ENCODE data around the gene ANXA3. TPM values are rescaled to one million over a fixed set of nuclear protein-coding genes. Genes with fewer than 3 reads are reported as not detected.
"Not testable (repeated sequence)": the region's sequence is repeated elsewhere in the genome, so short reads cannot be mapped to it uniquely, and the experiment has no call there.

The ANXA3 gene
- total RNA-seq, 1 experiment from 2014 or later, result 102 TPM

DNA sequence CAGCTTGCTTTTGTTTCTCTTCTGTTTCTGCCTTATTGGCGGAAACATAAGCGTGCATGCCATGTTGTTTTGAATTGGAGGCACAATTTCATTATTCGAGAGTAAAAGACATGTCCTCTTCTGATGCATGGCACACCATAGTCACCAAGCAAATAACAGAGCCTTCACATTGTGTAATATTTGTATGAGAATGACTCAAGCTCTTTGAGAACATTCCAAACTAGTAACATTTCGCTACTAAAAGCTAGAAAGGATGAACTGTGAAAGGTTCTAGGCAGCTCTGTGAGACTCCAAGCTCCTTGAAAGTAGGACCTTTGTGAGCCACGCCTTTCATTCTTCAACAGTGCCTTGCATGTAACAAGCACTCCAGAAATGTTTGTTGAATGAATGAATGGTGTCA lies 9.2 kb upstream of the ANXA3 start:
- DNase-seq (ENCODE audit: low read depth), result peak; percentile 45

GRCh38 chr4:78543424-78544125 lies 8.0 kb upstream of the ANXA3 start:
- no peak for DNase-seq (ENCODE audit: low read depth)

DNA sequence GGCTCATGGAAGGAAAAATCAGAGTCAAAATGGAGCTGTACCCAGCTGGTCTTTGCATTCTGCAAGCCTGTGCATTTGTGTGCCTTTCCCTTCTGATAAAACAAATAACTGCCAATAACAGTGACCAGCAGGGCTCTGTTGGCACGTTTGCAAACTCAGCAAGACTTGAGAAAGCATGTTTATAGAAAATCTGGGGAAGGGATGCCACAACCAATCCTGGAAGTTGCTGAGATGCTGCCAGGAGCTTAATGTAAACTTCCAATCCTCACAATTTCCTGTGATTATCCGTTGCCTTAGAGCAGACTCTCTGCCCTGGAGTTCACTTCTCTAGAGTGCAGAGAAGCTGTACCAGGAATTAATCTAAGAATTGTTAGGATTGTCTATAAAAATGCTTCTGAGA lies 6.9 kb upstream of the ANXA3 start:
- no peak for DNase-seq (ENCODE audit: low read depth)

GRCh38 chr4:78545275-78546246 lies 6.0 kb upstream of the ANXA3 start:
- DNase-seq (ENCODE audit: low read depth), result peak; percentile 47

DNA sequence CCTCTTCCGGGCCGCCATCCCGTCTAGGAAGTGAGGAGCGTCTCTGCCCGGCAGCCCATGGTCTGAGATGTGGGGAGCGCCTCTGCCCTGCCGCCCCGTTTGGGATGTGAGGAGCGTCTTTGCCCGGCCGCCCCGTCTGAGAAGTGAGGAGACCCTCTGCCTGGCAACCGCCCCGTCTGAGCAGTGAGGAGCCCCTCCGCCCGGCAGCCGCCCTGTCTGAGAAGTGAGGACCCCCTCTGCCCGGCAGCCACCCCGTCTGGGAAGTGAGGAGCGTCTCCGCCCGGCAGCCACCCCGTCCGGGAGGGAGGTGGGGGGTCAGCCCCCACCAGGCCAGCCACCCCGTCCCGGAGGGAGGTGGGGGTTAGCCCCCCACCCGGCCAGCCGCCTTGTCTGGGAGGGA lies 3.7 kb upstream of the ANXA3 start:
- DNase-seq (ENCODE audit: low read depth), result not testable (repeated sequence)

DNA sequence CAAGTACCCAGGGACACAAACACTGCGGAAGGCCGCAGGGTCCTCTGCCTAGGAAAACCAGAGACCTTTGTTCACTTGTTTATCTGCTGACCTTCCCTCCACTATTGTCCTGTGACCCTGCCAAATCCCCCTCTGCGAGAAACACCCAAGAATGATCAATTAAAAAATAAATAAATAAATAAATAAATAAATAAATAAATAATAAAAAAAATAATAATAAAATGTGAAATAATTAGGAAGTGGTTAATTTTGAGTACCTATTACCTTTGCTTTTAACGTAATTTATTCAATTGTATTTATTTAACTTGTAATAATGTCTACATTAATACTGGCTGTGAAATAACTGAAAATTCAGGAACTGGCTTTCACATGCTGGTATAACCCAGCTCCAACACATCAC lies 2.7 kb upstream of the ANXA3 start:
- not testable (repeated sequence) for DNase-seq (ENCODE audit: low read depth)

DNA sequence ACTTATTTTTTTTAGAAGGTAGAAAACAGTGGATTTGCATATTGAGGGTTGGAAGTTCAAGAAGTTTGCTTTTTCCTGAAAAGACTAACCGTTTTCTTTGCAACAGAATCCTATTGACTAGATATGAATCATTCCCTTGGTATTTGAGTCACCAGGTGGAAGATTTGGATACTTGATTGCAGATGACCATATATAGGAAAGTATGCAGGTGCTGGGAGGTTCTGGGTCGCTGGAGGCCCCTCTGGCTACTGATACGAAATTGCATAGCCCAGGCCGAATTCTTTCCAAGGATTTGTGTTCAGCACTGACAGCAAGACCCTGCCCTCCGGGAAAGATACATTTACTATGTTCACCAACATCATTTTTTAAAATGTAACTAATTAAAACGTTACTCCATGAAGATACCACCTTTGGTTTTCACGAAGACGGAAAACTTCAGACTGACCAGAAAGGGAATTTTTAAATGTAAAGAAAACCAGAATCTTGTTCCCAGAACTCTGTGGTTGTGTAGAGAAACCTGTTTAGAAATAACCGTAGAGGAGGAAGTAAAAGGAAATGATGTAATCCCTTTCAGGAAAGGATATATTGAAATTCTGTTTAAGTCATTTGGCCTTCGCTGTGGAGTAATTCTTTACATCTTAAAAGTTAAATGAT lies 946 bp downstream of the ANXA3 start:
- DNase-seq (ENCODE audit: low read depth), result peak; percentile 81

DNA sequence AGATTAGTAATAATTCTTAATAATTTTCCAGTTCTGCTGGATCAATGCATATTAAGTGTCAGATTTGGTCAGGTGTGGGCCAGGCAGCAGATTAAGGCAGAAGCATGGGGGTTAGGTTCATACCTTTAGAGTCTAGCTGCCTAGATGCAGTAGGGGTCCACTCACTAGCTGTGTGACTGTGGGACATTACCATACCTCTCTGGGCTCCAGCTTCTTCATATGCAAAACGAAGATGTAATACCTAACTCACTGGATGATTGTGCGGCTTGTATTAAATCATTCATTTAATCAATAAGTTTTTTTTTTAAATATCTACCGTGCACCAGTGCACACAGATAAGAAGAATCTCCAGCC lies 1.4 kb downstream of the ANXA3 start:
- DNase-seq (ENCODE audit: low read depth), result no peak

- DNase-seq (ENCODE audit: low read depth), result no peak
These were observed 2.0 kb downstream of the ANXA3 start for GRCh38 chr4:78553529-78554060.

- DNase-seq (ENCODE audit: low read depth), result no peak
These were observed 5.1 kb downstream of the ANXA3 start for GRCh38 chr4:78556665-78557064.

GRCh38 chr4:78557841-78558240 lies 6.3 kb downstream of the ANXA3 start:
- DNase-seq (ENCODE audit: low read depth), result no peak

DNA sequence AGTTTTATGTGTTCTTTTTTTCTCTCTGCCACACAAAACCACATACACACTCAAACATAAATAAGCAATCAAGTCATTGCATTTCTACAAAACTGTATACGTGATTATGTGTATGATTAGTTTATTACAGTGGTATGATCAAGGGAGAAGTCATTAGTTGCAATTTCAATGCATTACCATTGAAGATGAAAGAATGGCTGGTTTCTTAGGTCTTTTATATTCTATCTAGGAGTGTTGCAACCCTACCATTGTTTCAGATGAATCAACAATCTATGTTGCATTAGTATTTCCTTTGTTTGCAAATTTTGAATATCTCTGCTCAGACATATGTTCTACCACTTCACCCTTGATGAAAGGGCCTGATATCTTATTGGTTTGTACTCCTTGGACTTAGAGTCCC lies 6.8 kb downstream of the ANXA3 start:
- no peak for DNase-seq (ENCODE audit: low read depth)

- peak; percentile 84 for DNase-seq (ENCODE audit: low read depth)
These were observed 8.9 kb downstream of the ANXA3 start for GRCh38 chr4:78560296-78560963.

- no peak for DNase-seq (ENCODE audit: low read depth)
These were observed 10.1 kb downstream of the ANXA3 start for GRCh38 chr4:78561677-78562076.

DNA sequence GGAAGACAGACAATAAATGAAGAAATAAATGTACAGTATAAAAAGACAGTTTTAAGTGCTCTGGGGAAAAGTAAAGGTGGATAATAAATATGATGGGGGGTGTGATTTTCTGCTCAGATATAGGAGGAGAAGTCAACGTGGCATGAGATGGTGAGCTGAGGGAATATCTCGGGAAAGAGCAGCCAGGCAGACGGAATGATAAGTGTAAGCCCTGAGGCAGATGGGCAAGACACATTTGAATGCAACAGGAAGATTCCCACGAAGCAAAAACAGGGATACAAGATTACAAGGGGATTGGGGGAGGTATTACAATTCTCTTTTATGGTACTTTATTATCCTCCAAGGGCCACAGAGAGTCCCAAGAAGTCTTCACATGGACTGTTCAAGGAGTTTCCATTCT lies 11.1 kb downstream of the ANXA3 start:
- DNase-seq (ENCODE audit: low read depth), result no peak

GRCh38 chr4:78565971-78566372 lies 14.4 kb downstream of the ANXA3 start:
- DNase-seq (ENCODE audit: low read depth), result peak; percentile 78

DNA sequence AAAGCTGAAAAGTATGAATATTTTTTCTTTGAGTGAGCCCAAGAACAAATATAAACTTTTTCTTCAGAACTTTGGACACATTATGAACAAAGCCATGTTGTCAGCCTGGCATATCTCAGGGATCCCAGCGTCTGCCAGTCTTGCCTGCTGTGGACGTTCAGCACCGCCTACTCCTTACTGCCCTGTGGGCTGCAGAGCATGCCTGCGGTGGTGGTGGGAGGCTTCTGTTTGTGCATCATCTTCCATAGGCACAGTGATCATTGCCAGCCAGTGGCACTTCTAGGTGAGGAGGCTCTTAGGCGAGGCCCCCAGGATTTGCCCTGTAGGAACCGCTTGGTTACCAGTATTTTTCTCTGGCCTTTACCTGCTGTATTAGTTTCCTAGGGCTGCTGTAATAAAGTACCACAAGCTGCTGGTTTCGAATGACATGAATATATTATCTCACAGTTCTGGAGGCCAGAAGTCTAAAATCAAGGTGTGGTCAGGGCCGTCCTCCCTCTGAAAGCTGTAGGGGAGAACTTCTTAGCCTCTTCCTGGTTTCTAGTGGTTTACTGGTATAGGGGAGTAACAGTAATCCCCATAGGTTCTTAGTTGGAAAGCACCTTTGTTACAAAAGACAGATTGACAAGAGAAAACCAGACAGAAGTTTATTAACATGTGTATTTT lies 15.4 kb downstream of the ANXA3 start:
- no peak for DNase-seq (ENCODE audit: low read depth)

GRCh38 chr4:78567500-78568060 lies 16.0 kb downstream of the ANXA3 start:
- DNase-seq (ENCODE audit: low read depth), result no peak

DNA sequence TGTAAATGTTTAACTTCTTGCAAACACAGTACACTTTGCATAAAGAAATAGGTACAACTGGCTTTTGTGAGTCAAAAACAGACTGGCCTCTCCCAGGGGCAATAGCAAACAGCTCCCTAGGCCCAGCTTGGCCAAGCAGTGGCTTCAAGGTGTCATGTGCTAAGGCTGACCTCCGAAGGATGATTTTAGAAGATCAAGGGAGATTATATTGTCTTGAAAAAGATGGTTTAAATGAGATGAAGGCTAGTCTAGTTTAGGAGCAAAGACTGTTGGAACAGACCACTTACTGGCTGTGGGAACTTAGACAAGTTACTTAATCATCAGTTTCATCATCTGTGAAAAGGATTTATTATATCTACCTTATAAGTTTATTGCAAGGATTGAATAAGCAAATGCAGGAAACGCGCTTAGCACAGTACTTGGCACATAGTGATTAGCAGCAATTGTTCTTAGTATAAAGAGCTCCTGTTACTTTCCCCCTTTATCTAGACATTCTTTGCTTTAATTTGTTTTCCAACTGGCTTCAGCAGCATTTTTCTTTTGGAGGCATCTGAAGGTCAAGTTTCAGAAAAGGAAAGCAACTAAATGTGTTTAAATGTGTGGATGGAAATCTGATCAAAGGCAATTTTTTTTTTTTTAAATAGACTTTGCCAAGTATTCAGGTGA lies 17.2 kb downstream of the ANXA3 start:
- DNase-seq (ENCODE audit: low read depth), result no peak

GRCh38 chr4:78569306-78569821 lies 17.8 kb downstream of the ANXA3 start:
- peak; percentile 80 for DNase-seq (ENCODE audit: low read depth)

All from HT1080 (cell line).